Uterus (tissue), 4 donors: Measurements from ENCODE around the gene NFU1. TPM values are rescaled to one million over a fixed set of nuclear protein-coding genes. Genes with fewer than 3 reads are reported as not detected.
"Not testable (repeated sequence)": the region's sequence is repeated elsewhere in the genome, so short reads cannot be mapped to it uniquely, and the experiment has no call there.

Source experiments
- DNase-seq, 2 donors: peaks; one replicate each; pipeline ENCODE4 v3.0.0-alpha.2; 2019 to 2020
- H3K27ac ChIP-seq, 2 donors: fragments of 200-600 bp; sonication (generic); 1 replicate in 1 of 2; 2 replicates in 1 of 2; pipeline ENCODE4 v1.5.1; 2016 to 2018
- H3K27me3 ChIP-seq, 2 donors: fragments of 200-600 bp; sonication (generic); one replicate each; pipeline ENCODE4 v1.5.1; 2018 to 2019; ENCODE audit warnings: control low read depth in 1 of 2
- H3K36me3 ChIP-seq, 2 donors: fragments of 200-600 bp; sonication (generic); one replicate each; pipeline ENCODE4 v1.5.1; 2019; ENCODE audit warnings: control low read depth in 1 of 2
- H3K4me1 ChIP-seq, 2 donors: fragments of 200-600 bp; sonication (generic); one replicate each; pipeline ENCODE4 v1.5.1; 2018 to 2019; ENCODE audit warnings: control low read depth in 1 of 2
- H3K4me3 ChIP-seq, 2 donors: fragments of 200-600 bp; sonication (generic); 1 replicate in 1 of 2; 2 replicates in 1 of 2; pipeline ENCODE4 v1.5.1; 2018 to 2019; ENCODE audit warnings: mild to moderate bottlenecking in 1 of 2
- H3K9me3 ChIP-seq, 2 donors: fragments of 200-600 bp; sonication (generic); one replicate each; pipeline ENCODE4 v1.5.1; 2019; ENCODE audit warnings: control low read depth in 1 of 2
- POLR2A ChIP-seq, 2 donors: fragments of 450-650 bp; IDR thresholded peaks; one replicate each; pipeline ENCODE4 v1.6.1; 2016; ENCODE audit warnings: antibody characterized with exemption in 2 of 2, mild to moderate bottlenecking in 1 of 2, moderate library complexity in 1 of 2
- intact Hi-C: fragments of 100-400 bp; cut with DNase I; formaldehyde crosslinking; loops from one replicate; pipeline ENCODE4 v1.15.1; 2023; ENCODE audit warnings: low total_unique reads
- total RNA-seq, 4 donors: library from RNA; depleted of rRNA in 3 of 4; stranded (reverse); fragments of >200 nt in 3 of 4; gene quantifications; one replicate each; pipeline versions ENCODE4 v1.1.0 to v1.2.4, GENCODE V29; 2014 to 2023
- TF ChIP-seq, protein P1 (sequence below), 4 experiments: fragments of 200-600 bp in 2 of 4; fragments of 450-650 bp in 2 of 4; sonication (generic) in 2 of 4; IDR thresholded peaks; one replicate each; pipeline ENCODE4 v1.5.1; 2016 to 2019; ENCODE audit warnings: antibody characterized with exemption in 4 of 4, mild to moderate bottlenecking in 2 of 4, moderate library complexity in 1 of 4
- donor health status: DM: yes; HTN: yes; CAD: no.

NFU1 gene
- total RNA-seq, 4 donors from 2014 or later: 24.4 to 55.3 (median 41.6) TPM

DNA sequence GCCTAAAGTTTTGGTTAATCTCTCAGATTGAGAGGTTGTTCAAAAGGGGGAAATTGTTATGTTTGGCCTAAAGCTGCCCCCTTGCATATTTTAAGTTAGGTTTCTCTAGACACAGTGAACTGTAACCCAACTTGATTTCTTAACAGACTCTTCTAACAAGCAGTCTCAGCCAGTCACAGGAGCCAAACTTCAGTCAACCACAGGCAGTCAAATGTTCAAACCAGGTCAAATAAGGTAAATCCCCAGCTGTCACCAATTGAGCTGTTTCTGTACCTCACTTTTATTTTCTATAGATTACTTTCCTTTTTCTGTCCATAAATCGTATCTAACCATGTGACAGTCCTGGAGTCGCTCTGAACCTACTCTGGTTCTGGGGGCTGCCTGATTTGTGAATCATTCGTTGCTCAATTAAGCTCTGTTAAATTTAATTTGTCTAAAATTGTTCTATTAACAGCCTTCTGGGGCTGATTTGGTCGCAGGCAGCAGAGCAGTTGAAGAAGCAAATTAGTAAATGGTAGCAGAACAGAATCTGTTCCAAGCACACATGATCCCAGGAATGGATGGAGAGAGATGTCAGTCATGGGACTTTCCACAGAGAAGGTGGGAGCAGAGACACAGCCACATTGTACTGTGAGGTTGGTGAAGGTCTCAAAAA lies 16.4 kb upstream of the NFU1 start:
- H3K4me1 ChIP-seq: no peaks in the 10 kb centered on the region
- no peak for TF ChIP-seq POLR2A (IDR thresholded peaks at IDR 0.05)
- TF ChIP-seq, protein P1, sequence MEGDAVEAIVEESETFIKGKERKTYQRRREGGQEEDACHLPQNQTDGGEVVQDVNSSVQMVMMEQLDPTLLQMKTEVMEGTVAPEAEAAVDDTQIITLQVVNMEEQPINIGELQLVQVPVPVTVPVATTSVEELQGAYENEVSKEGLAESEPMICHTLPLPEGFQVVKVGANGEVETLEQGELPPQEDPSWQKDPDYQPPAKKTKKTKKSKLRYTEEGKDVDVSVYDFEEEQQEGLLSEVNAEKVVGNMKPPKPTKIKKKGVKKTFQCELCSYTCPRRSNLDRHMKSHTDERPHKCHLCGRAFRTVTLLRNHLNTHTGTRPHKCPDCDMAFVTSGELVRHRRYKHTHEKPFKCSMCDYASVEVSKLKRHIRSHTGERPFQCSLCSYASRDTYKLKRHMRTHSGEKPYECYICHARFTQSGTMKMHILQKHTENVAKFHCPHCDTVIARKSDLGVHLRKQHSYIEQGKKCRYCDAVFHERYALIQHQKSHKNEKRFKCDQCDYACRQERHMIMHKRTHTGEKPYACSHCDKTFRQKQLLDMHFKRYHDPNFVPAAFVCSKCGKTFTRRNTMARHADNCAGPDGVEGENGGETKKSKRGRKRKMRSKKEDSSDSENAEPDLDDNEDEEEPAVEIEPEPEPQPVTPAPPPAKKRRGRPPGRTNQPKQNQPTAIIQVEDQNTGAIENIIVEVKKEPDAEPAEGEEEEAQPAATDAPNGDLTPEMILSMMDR (IDR thresholded peaks at IDR 0.05): no peak
- DNase-seq: no peak
- H3K36me3 ChIP-seq: no peaks in the 10 kb centered on the region
- no peak overlapping the region for H3K4me3 ChIP-seq
- H3K9me3 ChIP-seq: no peaks in the 10 kb centered on the region
- intact Hi-C loops: no loop called here
- H3K27ac ChIP-seq: no peak overlapping the region
- H3K27me3 ChIP-seq: no peaks in the 10 kb centered on the region

DNA sequence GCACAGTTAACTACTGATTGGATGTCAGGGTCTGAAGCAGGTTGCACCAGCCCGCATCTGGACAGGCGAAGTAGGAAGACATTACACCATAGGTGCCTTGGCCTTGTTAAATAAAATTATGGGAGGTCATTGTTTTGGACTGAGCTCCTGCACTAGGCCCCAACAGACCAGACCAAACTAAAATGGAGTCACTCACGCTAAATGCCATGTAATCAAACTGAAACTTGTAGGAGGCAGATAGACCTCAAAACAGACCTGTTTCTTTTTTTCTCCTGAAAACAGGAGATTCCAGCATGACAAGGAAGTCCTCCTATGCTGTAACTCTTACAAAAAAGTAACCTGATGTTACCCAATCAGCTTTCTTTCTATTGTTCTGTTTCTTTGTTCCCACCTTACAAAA lies 15.5 kb upstream of the NFU1 start:
- H3K27ac ChIP-seq: no peak overlapping the region
- TF ChIP-seq, protein P1 (IDR thresholded peaks at IDR 0.05): no peak
- no peak for TF ChIP-seq POLR2A (IDR thresholded peaks at IDR 0.05)
- intact Hi-C loops: no loop called here

DNA sequence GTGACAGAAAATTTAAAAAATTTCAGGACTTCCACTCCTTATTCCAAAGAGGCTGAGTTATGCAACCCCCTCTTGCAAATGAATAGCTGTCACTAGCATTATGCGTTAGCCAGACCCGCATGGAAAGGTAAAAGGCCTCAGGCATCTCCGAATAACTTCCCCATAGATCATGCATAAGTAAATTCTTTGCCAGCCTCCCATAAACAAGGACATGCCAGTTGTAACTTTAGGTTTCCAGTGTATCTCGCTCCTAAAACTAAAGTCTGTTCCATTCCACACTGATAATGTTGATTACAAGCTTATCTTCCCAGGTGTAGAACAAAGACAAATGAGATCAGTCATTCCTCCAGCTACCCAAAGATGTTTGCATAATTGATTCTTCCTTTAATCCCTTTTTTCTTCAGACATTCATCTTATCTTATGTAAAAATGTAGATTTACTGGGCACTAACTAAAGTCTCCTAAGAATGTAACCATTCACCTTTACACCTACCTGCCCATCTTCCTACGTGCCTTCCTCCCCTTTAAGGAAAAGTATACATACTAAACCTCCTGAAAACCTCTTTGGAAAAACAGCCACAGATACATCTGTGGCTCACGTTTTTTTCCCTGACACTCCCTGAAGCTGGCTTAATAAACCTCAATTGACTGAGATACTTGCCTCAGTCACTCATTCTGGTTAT lies 13.6 kb upstream of the NFU1 start:
- intact Hi-C loops: no loop called here
- no peaks in the 10 kb centered on the region for H3K27me3 ChIP-seq

More for the DNA sequence above, 15.5 kb upstream of the NFU1 start:
- Histone ChIP-seq H3K27me3 (no peaks in the 10 kb centered on the region), H3K4me1 (no peaks in the 10 kb centered on the region), H3K36me3 (no peaks in the 10 kb centered on the region), H3K4me3 (no peak overlapping the region), H3K9me3 (no peaks in the 10 kb centered on the region)
- no peak for DNase-seq

DNA sequence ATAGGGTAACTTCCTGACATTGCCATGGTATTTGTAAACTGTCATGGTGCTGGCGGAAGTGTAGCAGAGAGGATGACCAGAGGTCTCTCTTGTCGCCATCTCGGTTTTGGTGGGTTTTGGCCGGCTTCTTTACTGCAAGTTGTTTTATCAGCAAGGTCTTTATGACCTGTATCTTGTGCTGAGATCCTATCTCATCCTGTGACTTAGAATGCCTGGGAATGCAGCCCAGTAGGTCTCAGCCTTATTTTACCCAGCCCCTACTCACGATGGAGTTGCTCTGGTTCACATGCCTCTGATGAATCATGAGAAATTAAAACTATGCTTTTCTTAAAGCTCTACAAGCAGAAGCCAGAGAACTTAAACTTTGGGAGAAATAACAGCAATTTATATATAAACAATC lies 12.7 kb upstream of the NFU1 start:
- no peaks in the 10 kb centered on the region for H3K4me1 ChIP-seq
- no peak for TF ChIP-seq POLR2A (IDR thresholded peaks at IDR 0.05)
- no peaks in the 10 kb centered on the region for H3K9me3 ChIP-seq
- H3K27me3 ChIP-seq: no peaks in the 10 kb centered on the region
- H3K36me3 ChIP-seq: no peaks in the 10 kb centered on the region
- no peak overlapping the region for H3K27ac ChIP-seq
- intact Hi-C loops: no loop called here
- no peak for DNase-seq
- no peak overlapping the region for H3K4me3 ChIP-seq

More for the DNA sequence above, 13.6 kb upstream of the NFU1 start:
- H3K4me1 ChIP-seq: no peaks in the 10 kb centered on the region
- no peaks in the 10 kb centered on the region for H3K9me3 ChIP-seq
- no peak overlapping the region for H3K4me3 ChIP-seq
- TF ChIP-seq, protein P1 (IDR thresholded peaks at IDR 0.05): no peak
- no peak for TF ChIP-seq POLR2A (IDR thresholded peaks at IDR 0.05)
- H3K36me3 ChIP-seq: no peaks in the 10 kb centered on the region
- no peak for DNase-seq
- H3K27ac ChIP-seq: no peak overlapping the region

DNA sequence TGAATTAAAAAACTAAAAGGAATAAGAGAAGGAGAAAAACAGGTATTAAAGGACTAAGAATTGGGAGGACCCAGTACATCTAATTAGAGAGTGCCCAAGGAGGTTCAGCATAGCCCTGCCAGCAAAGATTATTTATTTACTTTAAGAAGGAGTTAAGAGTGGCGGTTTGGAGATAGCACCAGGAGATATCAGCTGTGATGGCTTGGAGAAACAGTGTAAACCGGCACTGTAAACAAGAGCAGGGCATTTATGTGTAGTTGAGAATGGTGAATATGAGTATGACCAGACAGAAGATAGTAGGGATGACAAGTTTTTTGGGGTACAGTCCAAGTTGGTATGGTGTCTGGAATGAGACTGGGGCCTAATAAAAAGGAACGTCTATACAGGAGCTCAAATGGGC lies 6.4 kb upstream of the NFU1 start:
- intact Hi-C loops, H3K27ac ChIP-seq, H3K9me3 ChIP-seq: not testable (repeated sequence)

DNA sequence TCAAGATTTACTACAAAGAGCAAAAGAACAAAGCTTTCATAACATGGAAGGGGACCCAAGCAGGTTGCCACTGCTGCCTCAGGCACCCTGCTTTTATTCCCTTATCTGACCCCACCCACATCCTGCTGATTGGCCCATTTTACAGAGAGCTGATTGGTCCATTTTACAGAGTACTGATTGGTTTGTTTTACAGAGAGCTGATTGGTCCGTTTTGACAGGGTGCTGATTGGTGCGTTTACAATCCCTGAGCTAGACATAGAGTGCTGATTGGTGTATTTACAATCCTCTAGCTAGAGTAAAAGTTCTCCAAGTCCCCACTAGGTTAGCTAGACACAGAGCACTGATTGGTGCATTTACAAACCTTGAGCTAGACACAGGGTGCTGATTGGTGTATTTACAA lies 2.3 kb upstream of the NFU1 start:
- H3K36me3 ChIP-seq, H3K27me3 ChIP-seq, H3K27ac ChIP-seq, H3K9me3 ChIP-seq, intact Hi-C loops, H3K4me3 ChIP-seq, H3K4me1 ChIP-seq, DNase-seq: not testable (repeated sequence)

More for the DNA sequence above, 6.4 kb upstream of the NFU1 start:
- not testable (repeated sequence) for H3K27me3 ChIP-seq, DNase-seq, H3K4me3 ChIP-seq, H3K36me3 ChIP-seq, H3K4me1 ChIP-seq
